HL-60/S4 treated with retinoic acid at 250 ng/mL for 4 days and 3 days (cell line): ENCODE data around the gene DOK7.

ENCODE experiments used
- in situ Hi-C: fragments of 300-500 bp; cut with MboI; formaldehyde crosslinking; loops from 2 replicates; pipeline ENCODE4 v1.7.0; 2022; ENCODE audit warnings: low sequenced_read_pairs

DOK7 gene

GRCh38 chr4:3472411-3473141 is 9.5 kb downstream of the DOK7 start:
- in situ Hi-C loops = no loop called here

GRCh38 chr4:3473181-3473950 is 10.3 kb downstream of the DOK7 start:
- in situ Hi-C loops = no loop called here

GRCh38 chr4:3473996-3474765 is 11.1 kb downstream of the DOK7 start:
- in situ Hi-C loops = no loop called here

- in situ Hi-C loops = no loop called here
Measured at GRCh38 chr4:3475041-3475712, 12.1 kb downstream of the DOK7 start.

GRCh38 chr4:3475713-3476260 is 12.7 kb downstream of the DOK7 start:
- in situ Hi-C loops = no loop called here

GRCh38 chr4:3476341-3476747 is 13.2 kb downstream of the DOK7 start:
- in situ Hi-C loops = no loop called here

GRCh38 chr4:3476936-3477749 is 14.0 kb downstream of the DOK7 start:
- in situ Hi-C loops = no loop called here

GRCh38 chr4:3477750-3478430 is 14.8 kb downstream of the DOK7 start:
- in situ Hi-C loops = no loop called here

GRCh38 chr4:3478446-3479357 is 15.6 kb downstream of the DOK7 start:
- in situ Hi-C loops = no loop called here

- in situ Hi-C loops = no loop called here
Measured at GRCh38 chr4:3479358-3480101, 16.4 kb downstream of the DOK7 start.

GRCh38 chr4:3480528-3481112 is 17.5 kb downstream of the DOK7 start:
- in situ Hi-C loops = no loop called here

- in situ Hi-C loops = no loop called here
Measured at GRCh38 chr4:3481113-3481531, 18.0 kb downstream of the DOK7 start.

- in situ Hi-C loops = no loop called here
Measured at GRCh38 chr4:3481783-3482393, 18.8 kb downstream of the DOK7 start.

GRCh38 chr4:3482707-3483106 is 19.6 kb downstream of the DOK7 start:
- in situ Hi-C loops = no loop called here

GRCh38 chr4:3483471-3483921 is 20.4 kb downstream of the DOK7 start:
- in situ Hi-C loops = no loop called here

GRCh38 chr4:3484057-3484973 is 21.2 kb downstream of the DOK7 start:
- in situ Hi-C loops = no loop called here
